Neural cell (in vitro differentiated cells): ENCODE data around the gene OSBPL1A. TPM values are rescaled to one million over a fixed set of nuclear protein-coding genes. Genes with fewer than 3 reads are reported as not detected.

Experiments used
- H2AFZ ChIP-seq: fragments of 200-600, 300-800 bp; sonication (generic), shearing (Covaris generic); 2 replicates; pipeline ENCODE4 v1.6.0; 2014; ENCODE audit warnings: low read depth, mild to moderate bottlenecking, antibody characterized with exemption, low read length, moderate library complexity
- H3F3A ChIP-seq: fragments of 200-600 bp; shearing (Covaris generic); 2 replicates; pipeline ENCODE4 v1.6.1; 2016; ENCODE audit warnings: mild to moderate bottlenecking, moderate library complexity, mixed read lengths, antibody characterized with exemption, low read length; ENCODE audit not compliant: insufficient read depth, poor library complexity, severe bottlenecking
- H3K27ac ChIP-seq: fragments of 200-600, 300-800 bp; sonication (generic), shearing (Covaris generic); 2 replicates; pipeline ENCODE4 v1.5.1; 2014; ENCODE audit warnings: mild to moderate bottlenecking, low read length, moderate library complexity
- H3K27me3 ChIP-seq: fragments of 300-800, 200-600 bp; sonication (generic), shearing (Covaris generic); 2 replicates; pipeline ENCODE4 v1.6.0; 2014; ENCODE audit warnings: mild to moderate bottlenecking, low read depth, low read length, moderate library complexity; ENCODE audit not compliant: insufficient read depth
- H3K36me3 ChIP-seq: fragments of 300-800, 200-600 bp; sonication (generic), shearing (Covaris generic); 2 replicates; pipeline ENCODE4 v1.5.1; 2014; ENCODE audit warnings: mild to moderate bottlenecking, antibody characterized with exemption, low read length, moderate library complexity; ENCODE audit not compliant: insufficient read depth
- H3K4me2 ChIP-seq: fragments of 300-800, 200-600 bp; sonication (generic), shearing (Covaris generic); 2 replicates; pipeline ENCODE4 v1.6.0; 2014; ENCODE audit warnings: mild to moderate bottlenecking, low read length
- H3K4me3 ChIP-seq: fragments of 300-800, 200-600 bp; sonication (generic), shearing (Covaris generic); 2 replicates; pipeline ENCODE4 v1.5.1; 2014; ENCODE audit warnings: mild to moderate bottlenecking, low read length, moderate library complexity
- H3K79me2 ChIP-seq: fragments of 200-600 bp; shearing (Covaris generic); replicated peaks from 2 replicates; pipeline ENCODE4 v1.6.0; 2014; ENCODE audit warnings: mild to moderate bottlenecking, low read length, moderate library complexity; ENCODE audit not compliant: insufficient read depth
- H3K9ac ChIP-seq: fragments of 300-800, 200-600 bp; sonication (generic), shearing (Covaris generic); 2 replicates; pipeline ENCODE4 v1.6.1; 2016; ENCODE audit warnings: mild to moderate bottlenecking, low read length, mixed read lengths
- H3K9me2 ChIP-seq: fragments of 200-600 bp; shearing (Covaris generic); 2 replicates; pipeline ENCODE4 v1.6.1; 2016; ENCODE audit warnings: mild to moderate bottlenecking, low read length, mixed read lengths; ENCODE audit not compliant: insufficient read depth
- H3K9me3 ChIP-seq: fragments of 200-600, 300-800 bp; sonication (generic), shearing (Covaris generic); 2 replicates; pipeline ENCODE4 v1.6.1; 2016; ENCODE audit warnings: mild to moderate bottlenecking, mixed run types, low read length, moderate library complexity, mixed read lengths
- H4K20me1 ChIP-seq: fragments of 200-600 bp; shearing (Covaris generic); 2 replicates; pipeline ENCODE4 v1.6.1; 2016; ENCODE audit warnings: mild to moderate bottlenecking, mixed run types; ENCODE audit not compliant: insufficient read depth
- CTCF ChIP-seq: fragments of 450-650 bp; IDR thresholded peaks from 2 replicates; pipeline ENCODE4 v1.5.1; 2014; ENCODE audit warnings: antibody characterized with exemption, mild to moderate bottlenecking, moderate library complexity; ENCODE audit not compliant: poor library complexity, severe bottlenecking
- EP300 ChIP-seq: fragments of 450-650 bp; conservative IDR thresholded peaks from 2 replicates; pipeline ENCODE4 v1.6.1; 2014; ENCODE audit warnings: antibody characterized with exemption, mild to moderate bottlenecking, moderate library complexity; ENCODE audit not compliant: poor library complexity, severe bottlenecking
- MXI1 ChIP-seq: fragments of 450-650 bp; conservative IDR thresholded peaks from 2 replicates; pipeline ENCODE4 v1.6.1; 2014; ENCODE audit warnings: antibody characterized with exemption, mild to moderate bottlenecking; ENCODE audit not compliant: poor library complexity, severe bottlenecking
- POLR2AphosphoS5 ChIP-seq: IDR thresholded peaks from 2 replicates; pipeline ENCODE4 v1.6.1; 2012
- RAD21 ChIP-seq: fragments of 450-650 bp; conservative IDR thresholded peaks from 2 replicates; pipeline ENCODE4 v1.6.1; 2014; ENCODE audit warnings: antibody characterized with exemption, mild to moderate bottlenecking, moderate library complexity
- REST ChIP-seq: IDR thresholded peaks from 2 replicates; pipeline ENCODE4 v1.6.1; 2012; ENCODE audit warnings: borderline replicate concordance
- SMC3 ChIP-seq: fragments of 450-650 bp; conservative IDR thresholded peaks from 2 replicates; pipeline ENCODE4 v1.6.1; 2014; ENCODE audit warnings: antibody characterized with exemption, mild to moderate bottlenecking, moderate library complexity; ENCODE audit not compliant: poor library complexity
- polyA plus RNA-seq: library from polyadenylated mRNA; depleted of rRNA; stranded (reverse); fragments of >200 nt; gene quantifications from 2 replicates; pipeline ENCODE4 v1.2.3, GENCODE V29; 2014

The OSBPL1A gene
- polyA plus RNA-seq, 1 donor from 2014 or later: 24.9 TPM

- H3K9ac ChIP-seq: no peak overlapping the region
- no peak overlapping the region for H3K27ac ChIP-seq
- H3K9me2 ChIP-seq: no peaks in the 10 kb centered on the region
- H3K36me3 ChIP-seq: no peaks in the 10 kb centered on the region
- no peak for TF ChIP-seq REST
- TF ChIP-seq POLR2AphosphoS5: no peak
- TF ChIP-seq MXI1: no peak
- TF ChIP-seq RAD21: no peak
- TF ChIP-seq SMC3: no peak
- no peak for TF ChIP-seq EP300
- no peak for TF ChIP-seq CTCF
- H3K27me3 ChIP-seq: no peaks in the 10 kb centered on the region
- no peaks in the 10 kb centered on the region for H3F3A ChIP-seq
- no peaks in the 10 kb centered on the region for H3K9me3 ChIP-seq
- H2AFZ ChIP-seq: no peak overlapping the region
- no peaks in the 10 kb centered on the region for H4K20me1 ChIP-seq
- peaks cover 13% of the 10 kb centered on the region for H3K79me2 ChIP-seq
- H3K4me3 ChIP-seq: no peak overlapping the region
- no peak overlapping the region for H3K4me2 ChIP-seq
These were observed 129.7 kb downstream of the OSBPL1A start for GRCh38 chr18:24267878-24268277.

- Histone ChIP-seq H3F3A (no peaks in the 10 kb centered on the region), H3K4me2 (no peak overlapping the region), H3K27me3 (no peaks in the 10 kb centered on the region), H3K79me2 (peaks cover 13% of the 10 kb centered on the region), H3K4me3 (no peak overlapping the region), H2AFZ (no peak overlapping the region), H4K20me1 (no peaks in the 10 kb centered on the region), H3K36me3 (no peaks in the 10 kb centered on the region), H3K9ac (no peak overlapping the region), H3K9me2 (no peaks in the 10 kb centered on the region), H3K9me3 (no peaks in the 10 kb centered on the region), H3K27ac (no peak overlapping the region)
- no peak for TF ChIP-seq CTCF
- no peak for TF ChIP-seq MXI1
- no peak for TF ChIP-seq REST
These were observed 131.5 kb downstream of the OSBPL1A start for GRCh38 chr18:24266131-24266530.
